Activated naive CD8-positive, alpha-beta T cell treated with anti-CD3 and anti-CD28 coated beads, Interleukin-2, amount 10 ng/mL, durations not matched to agents 7 days and 5 days (primary cell): ENCODE measurements around the gene GCK. TPM values are rescaled to one million over a fixed set of nuclear protein-coding genes. Genes with fewer than 3 reads are reported as not detected.

Experiments used
- ATAC-seq: fragments of 150-1000 bp; cut with Tn5 transposase; one replicate; pipeline ENCODE4 v1.10.0; 2021; ENCODE audit warnings: low read depth, moderate library complexity
- POLR2A ChIA-PET: fragments of 350-600 bp; sonication (Branson Sonifier 250); formaldehyde crosslinking; loops from one replicate; lab custom pipeline; 2021; ENCODE audit warnings: antibody characterized with exemption; lab: Charles Lee
- DNase-seq: peaks from one replicate; pipeline ENCODE4 v3.0.0; 2021
- H3K27ac Mint-ChIP-seq: one replicate; pipeline ENCODE4 v1.8.0; 2022; ENCODE audit warnings: mild to moderate bottlenecking, mixed read lengths
- H3K27me3 Mint-ChIP-seq: one replicate; pipeline ENCODE4 v1.8.0; 2022; ENCODE audit warnings: mild to moderate bottlenecking, moderate library complexity, mixed read lengths
- H3K36me3 Mint-ChIP-seq: one replicate; pipeline ENCODE4 v1.8.0; 2021; ENCODE audit warnings: mild to moderate bottlenecking, mixed read lengths
- H3K4me1 Mint-ChIP-seq: one replicate; pipeline ENCODE4 v1.8.0; 2021; ENCODE audit warnings: mixed read lengths
- H3K4me3 Mint-ChIP-seq: one replicate; pipeline ENCODE4 v1.8.0; 2022; ENCODE audit warnings: mild to moderate bottlenecking, moderate library complexity, mixed read lengths
- H3K9me3 Mint-ChIP-seq: one replicate; pipeline ENCODE4 v1.8.0; 2021; ENCODE audit warnings: mixed read lengths
- total RNA-seq, 2 experiments: library from RNA; stranded (reverse); gene quantifications; one replicate each; pipeline ENCODE4 v1.2.3, GENCODE V29; 2021

GCK gene
- total RNA-seq, 2 experiments from 2014 or later: 0.23 to 0.30 TPM

- POLR2A ChIA-PET: no interaction called here
- Mint-ChIP-seq H3K4me1 (peaks cover 6% of the 10 kb centered on the region), H3K27ac (no peak overlapping the region), H3K36me3 (no peaks in the 10 kb centered on the region), H3K9me3 (no peaks in the 10 kb centered on the region), H3K4me3 (no peak overlapping the region), H3K27me3 (peaks cover 6% of the 10 kb centered on the region)
- DNase-seq: no peak
- ATAC-seq: no peak
These were observed 39.4 kb downstream of the GCK start for GRCh38 chr7:44149571-44150465.

GRCh38 chr7:44148961-44149536 lies 40.2 kb downstream of the GCK start:
- Mint-ChIP-seq H3K4me3 (no peak overlapping the region), H3K4me1 (peaks cover 6% of the 10 kb centered on the region), H3K36me3 (no peaks in the 10 kb centered on the region), H3K27me3 (peaks cover 8% of the 10 kb centered on the region), H3K27ac (no peak overlapping the region), H3K9me3 (no peaks in the 10 kb centered on the region)
- DNase-seq: no peak
- POLR2A ChIA-PET: no interaction called here
- no peak for ATAC-seq

GRCh38 chr7:44148166-44148565 lies 41.1 kb downstream of the GCK start:
- no peak for ATAC-seq
- POLR2A ChIA-PET: interaction anchor here (1.3 kb wide), 1 partner anchor 67 kb away, joined by 3 read pairs; no protein-coding TSS in a partner anchor
- H3K4me1 Mint-ChIP-seq: peaks cover 6% of the 10 kb centered on the region
- H3K9me3 Mint-ChIP-seq: no peaks in the 10 kb centered on the region
- H3K27me3 Mint-ChIP-seq: peaks cover 9% of the 10 kb centered on the region
- no peak overlapping the region for H3K4me3 Mint-ChIP-seq
- no peak overlapping the region for H3K27ac Mint-ChIP-seq
- H3K36me3 Mint-ChIP-seq: no peaks in the 10 kb centered on the region
- no peak for DNase-seq

GRCh38 chr7:44147026-44147991 lies 41.9 kb downstream of the GCK start:
- Mint-ChIP-seq H3K27me3 (peaks cover 9% of the 10 kb centered on the region), H3K4me3 (no peak overlapping the region), H3K36me3 (no peaks in the 10 kb centered on the region), H3K27ac (no peak overlapping the region), H3K4me1 (peaks cover 6% of the 10 kb centered on the region), H3K9me3 (no peaks in the 10 kb centered on the region)
- POLR2A ChIA-PET: interaction anchor here (1.3 kb wide), 1 partner anchor 66 kb away, joined by 3 read pairs; no protein-coding TSS in a partner anchor
- ATAC-seq (no peak), DNase-seq (peak; percentile 24)

GRCh38 chr7:44145969-44146911 lies 43.0 kb downstream of the GCK start:
- H3K4me1 Mint-ChIP-seq: peaks cover 6% of the 10 kb centered on the region
- POLR2A ChIA-PET: no interaction called here
- DNase-seq: peak; percentile 67
- H3K36me3 Mint-ChIP-seq: no peaks in the 10 kb centered on the region
- no peaks in the 10 kb centered on the region for H3K9me3 Mint-ChIP-seq
- peak; percentile 77 for ATAC-seq
- peaks cover 9% of the 10 kb centered on the region for H3K27me3 Mint-ChIP-seq
- peak overlapping the region; percentile 69 for H3K4me3 Mint-ChIP-seq
- H3K27ac Mint-ChIP-seq: no peak overlapping the region

GRCh38 chr7:44145479-44145968 lies 43.7 kb downstream of the GCK start:
- peak; percentile 41 for ATAC-seq
- POLR2A ChIA-PET: interaction anchor here (0.9 kb wide), 1 partner anchor 10 kb away, joined by 3 read pairs; no protein-coding TSS in a partner anchor
- Mint-ChIP-seq H3K36me3 (no peaks in the 10 kb centered on the region), H3K27ac (peak overlapping the region; percentile 70), H3K4me1 (peaks cover 6% of the 10 kb centered on the region), H3K27me3 (peaks cover 9% of the 10 kb centered on the region), H3K9me3 (no peaks in the 10 kb centered on the region), H3K4me3 (peak overlapping the region; percentile 69)
- DNase-seq: peak; percentile 57

GRCh38 chr7:44144968-44145478 lies 44.2 kb downstream of the GCK start:
- no peak for ATAC-seq
- DNase-seq: no peak
- peaks cover 6% of the 10 kb centered on the region for H3K4me1 Mint-ChIP-seq
- no peaks in the 10 kb centered on the region for H3K9me3 Mint-ChIP-seq
- H3K27ac Mint-ChIP-seq: no peak overlapping the region
- no peaks in the 10 kb centered on the region for H3K36me3 Mint-ChIP-seq
- POLR2A ChIA-PET: interaction anchor here (0.9 kb wide), 1 partner anchor 10 kb away, joined by 3 read pairs; no protein-coding TSS in a partner anchor
- peaks cover 9% of the 10 kb centered on the region for H3K27me3 Mint-ChIP-seq
- H3K4me3 Mint-ChIP-seq: peak overlapping the region; percentile 69

GRCh38 chr7:44144426-44144967 lies 44.7 kb downstream of the GCK start:
- peaks cover 9% of the 10 kb centered on the region for H3K27me3 Mint-ChIP-seq
- peaks cover 6% of the 10 kb centered on the region for H3K4me1 Mint-ChIP-seq
- H3K36me3 Mint-ChIP-seq: no peaks in the 10 kb centered on the region
- DNase-seq (peak; percentile 26), ATAC-seq (no peak)
- H3K9me3 Mint-ChIP-seq: no peaks in the 10 kb centered on the region
- POLR2A ChIA-PET: no interaction called here
- H3K4me3 Mint-ChIP-seq: no peak overlapping the region
- H3K27ac Mint-ChIP-seq: no peak overlapping the region

- Mint-ChIP-seq H3K4me1 (peaks cover 6% of the 10 kb centered on the region), H3K4me3 (no peak overlapping the region), H3K27me3 (peaks cover 12% of the 10 kb centered on the region), H3K9me3 (no peaks in the 10 kb centered on the region), H3K27ac (no peak overlapping the region), H3K36me3 (no peaks in the 10 kb centered on the region)
- POLR2A ChIA-PET: no interaction called here
- DNase-seq: peak; percentile 19
- no peak for ATAC-seq
These were observed 45.5 kb downstream of the GCK start for GRCh38 chr7:44143646-44144250.

GRCh38 chr7:44142028-44142427 lies 47.2 kb downstream of the GCK start:
- H3K9me3 Mint-ChIP-seq: no peaks in the 10 kb centered on the region
- H3K36me3 Mint-ChIP-seq: no peaks in the 10 kb centered on the region
- peaks cover 6% of the 10 kb centered on the region for H3K4me1 Mint-ChIP-seq
- DNase-seq (peak; percentile 28), ATAC-seq (no peak)
- H3K27ac Mint-ChIP-seq: peak overlapping the region; percentile 51
- H3K4me3 Mint-ChIP-seq: no peak overlapping the region
- peaks cover 12% of the 10 kb centered on the region for H3K27me3 Mint-ChIP-seq
- POLR2A ChIA-PET: interaction anchor here (0.5 to 0.6 kb wide), 2 partner anchors 11 to 166 kb away, joined by 3 read pairs; no protein-coding TSS in a partner anchor

- Mint-ChIP-seq H3K4me1 (peaks cover 2% of the 10 kb centered on the region), H3K9me3 (no peaks in the 10 kb centered on the region), H3K27me3 (peaks cover 12% of the 10 kb centered on the region), H3K27ac (peak within 1 kb of the TSS; percentile 51), H3K36me3 (no peaks in the 10 kb centered on the region), H3K4me3 (no peak within 1 kb of the TSS)
- DNase-seq (no peak), ATAC-seq (no peak)
- POLR2A ChIA-PET: interaction anchor here (0.5 kb wide), 1 partner anchor 166 kb away, joined by 3 read pairs; no protein-coding TSS in a partner anchor
These were observed 47.9 kb downstream of the GCK start, which contains the start of gene MYL7 for GRCh38 chr7:44141221-44141850. MYL7 (minus strand) TSS chr7:44141332; CDS start chr7:44141305, 27 bp downstream.
